Hematopoietic multipotent progenitor cell treated with erythropoietin and hydrocortisone succinate and interleukin-3 and kit ligand, for 6 days (in vitro differentiated cells): Measurements from ENCODE around the gene MAPK4.
A peak's percentile ranks its signal among the peaks of the same experiment; 100 is the strongest.
"Not testable (repeated sequence)": the region's sequence is repeated elsewhere in the genome, so short reads cannot be mapped to it uniquely, and the experiment has no call there.

Source experiments
- DNase-seq: peaks from one replicate; pipeline ENCODE4 v3.0.0-alpha.2; 2015

The MAPK4 gene

DNA sequence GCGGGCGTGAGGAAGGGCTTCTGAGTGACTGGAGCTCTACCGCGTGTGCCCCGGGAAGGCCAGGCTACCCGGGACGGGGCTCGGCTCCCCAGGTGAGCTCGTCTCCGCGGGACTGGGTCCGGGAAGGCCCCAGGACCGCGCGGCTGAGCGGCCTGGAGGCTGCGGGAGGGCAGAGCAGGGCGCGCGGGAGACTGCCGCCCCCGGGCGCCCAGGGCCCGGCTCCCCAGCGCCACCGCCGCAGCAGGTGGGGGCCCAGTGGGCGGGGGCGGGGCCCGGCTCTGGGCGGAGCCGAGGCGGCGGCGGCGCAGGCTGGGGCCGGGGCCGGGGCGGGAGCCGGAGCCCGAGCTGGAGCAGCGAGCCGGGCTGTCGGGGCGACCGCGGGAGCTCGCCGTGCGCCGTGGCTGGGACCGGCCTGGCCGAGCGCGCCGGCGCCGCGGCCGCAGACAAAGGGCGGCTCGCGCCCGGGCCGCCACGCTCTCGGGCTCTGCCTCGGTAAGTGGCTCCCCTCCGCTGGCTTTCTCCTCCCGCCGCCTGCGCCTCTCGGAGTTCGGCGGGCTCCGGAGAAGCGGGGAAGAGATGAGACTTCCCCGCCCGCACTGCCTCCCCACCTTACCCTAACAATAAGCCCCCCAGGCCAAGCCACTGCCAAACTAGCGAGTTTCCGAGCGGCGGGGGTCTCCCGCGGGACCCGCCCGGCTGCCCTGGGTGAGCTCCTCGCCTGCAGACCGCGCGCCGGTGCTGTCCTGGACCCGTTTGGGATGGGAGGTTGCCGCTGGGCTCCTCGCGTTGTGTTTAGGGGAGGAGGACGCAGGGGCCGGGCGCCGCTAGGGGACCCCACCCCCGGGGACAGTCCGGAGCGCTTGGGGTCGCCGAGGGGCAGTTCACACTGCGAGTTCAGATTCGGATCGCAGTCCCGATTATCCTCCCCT lies at the start of gene MAPK4:
MAPK4 (plus strand) TSS at position 336 of the 929 bp plus-strand sequence. CDS start 103,872 bp downstream, outside the sequence.
- peak; percentile 28 for DNase-seq

DNA sequence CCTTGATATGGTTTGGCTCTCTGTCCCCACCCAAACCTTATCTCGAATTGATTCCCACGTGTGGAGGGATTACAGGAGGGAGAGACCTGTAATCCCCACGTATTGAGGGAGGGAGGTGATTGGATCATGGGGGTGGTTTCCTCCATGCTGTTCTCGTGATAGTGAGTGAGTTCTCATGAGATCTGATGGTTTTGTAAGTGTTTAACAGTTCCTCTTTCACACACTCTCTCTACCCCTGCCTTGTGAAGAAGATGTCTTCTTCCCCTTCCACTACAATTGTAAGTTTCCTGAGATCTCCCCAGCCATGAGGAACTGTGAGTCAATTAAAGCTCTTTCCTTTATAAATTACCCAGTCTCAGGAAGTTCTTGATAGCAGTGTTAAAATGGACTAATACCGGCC lies 42.6 kb upstream of the MAPK4 start:
- not testable (repeated sequence) for DNase-seq

DNA sequence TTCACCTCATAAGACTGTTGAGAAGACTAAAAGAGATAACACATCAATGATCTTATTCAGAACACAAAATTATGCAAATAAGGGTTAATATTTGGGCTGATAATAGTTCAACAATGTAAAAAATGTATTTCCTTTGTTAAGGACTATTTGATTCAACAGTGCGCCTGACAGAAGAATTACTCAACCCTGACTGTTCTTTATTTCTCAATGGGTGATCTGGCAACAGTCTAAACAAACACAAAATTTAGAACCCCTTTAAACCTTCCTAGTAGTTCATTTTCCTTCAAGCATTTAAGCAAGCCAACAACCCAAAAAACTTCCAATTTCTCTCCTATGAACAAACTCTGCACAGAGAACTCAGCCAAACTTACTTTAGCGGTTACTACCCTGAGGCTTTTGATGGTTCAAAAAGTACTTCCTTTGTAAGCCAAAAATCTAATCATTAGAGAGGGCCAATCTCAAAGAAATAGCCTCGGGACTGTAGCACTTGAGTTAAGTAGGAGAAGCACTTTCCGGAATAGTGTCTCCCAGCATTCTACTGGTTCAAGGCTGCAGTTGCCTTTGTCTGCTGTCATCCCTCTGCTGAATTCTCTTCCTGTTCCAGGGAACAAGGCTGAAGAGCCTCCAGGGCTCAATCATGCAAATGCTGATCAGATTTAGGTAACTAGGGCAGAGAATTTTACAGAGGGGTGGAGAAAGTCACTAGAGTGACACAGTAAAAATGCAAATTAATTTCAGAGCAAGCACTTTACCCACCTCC lies 40.9 kb upstream of the MAPK4 start:
- DNase-seq: no peak

DNA sequence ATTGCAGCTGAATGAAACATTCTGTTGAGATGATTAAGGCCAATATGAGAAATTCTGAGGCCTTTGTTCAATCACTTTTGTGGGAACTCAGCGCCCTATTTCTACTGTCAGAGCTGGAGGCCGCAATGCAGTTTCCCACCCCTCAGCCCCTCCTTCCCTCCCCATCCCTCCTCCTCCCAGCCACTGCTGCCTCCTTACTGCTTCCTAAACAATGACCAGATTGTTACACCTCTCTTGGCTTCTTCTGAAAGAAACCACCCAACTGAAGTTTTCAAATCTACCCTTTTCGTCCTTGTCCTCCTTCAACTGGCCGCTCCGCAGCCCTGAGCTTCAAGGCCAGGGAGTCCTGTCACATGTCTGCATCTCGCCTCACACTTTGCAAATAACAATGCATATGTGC lies 36.7 kb upstream of the MAPK4 start:
- no peak for DNase-seq

DNA sequence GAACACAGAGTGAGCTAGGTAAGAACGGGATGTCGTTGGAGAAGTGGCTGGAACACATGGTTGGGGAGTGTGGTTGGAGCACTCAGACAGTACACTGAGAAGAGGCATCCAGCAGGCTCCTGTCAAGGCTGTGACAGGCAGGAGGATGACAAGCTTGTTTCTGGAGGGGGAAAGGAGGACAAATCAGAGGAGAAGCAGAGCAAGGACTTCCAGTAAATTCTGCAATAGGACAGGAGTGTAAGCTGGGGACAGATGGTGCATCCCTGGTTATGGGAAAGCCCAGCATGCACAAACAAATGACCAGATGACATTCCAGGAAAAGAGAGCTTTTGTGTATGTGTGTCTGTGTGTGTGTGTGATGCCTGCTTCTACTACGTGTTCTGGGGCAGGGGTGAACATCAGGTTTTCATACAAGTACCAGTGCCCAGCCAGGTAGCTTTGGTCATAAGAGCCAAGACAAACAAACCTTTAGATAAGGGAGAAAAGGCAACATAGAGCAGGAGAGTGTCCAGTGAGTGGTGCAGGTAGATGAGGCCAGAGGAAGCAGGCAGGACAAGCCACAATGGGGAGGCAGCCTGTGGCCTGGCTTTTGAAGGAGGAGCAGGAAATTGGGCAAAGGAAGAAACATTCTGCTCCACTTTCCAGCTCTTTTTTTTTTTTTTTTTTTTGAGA lies 32.1 kb upstream of the MAPK4 start:
- DNase-seq: no peak

DNA sequence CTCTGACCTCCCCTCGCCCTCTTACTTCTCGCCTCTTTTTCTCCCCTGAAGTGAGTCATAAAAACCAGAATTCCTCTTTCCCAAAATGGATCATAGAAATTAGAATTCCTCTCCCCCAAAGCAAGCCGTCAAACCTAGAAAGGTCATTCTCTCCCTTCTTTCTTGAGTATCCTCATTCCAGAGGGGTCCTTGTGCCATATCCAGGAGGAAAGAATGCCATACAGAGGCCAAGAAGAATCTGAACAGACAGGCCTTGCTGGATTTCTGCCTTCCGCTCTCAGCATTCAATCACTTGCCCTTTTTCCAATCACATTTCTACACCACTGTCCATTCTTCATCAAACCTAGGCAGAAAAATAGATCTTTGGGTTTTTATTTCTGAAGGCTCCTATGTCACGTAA lies 31.1 kb upstream of the MAPK4 start:
- no peak for DNase-seq

DNA sequence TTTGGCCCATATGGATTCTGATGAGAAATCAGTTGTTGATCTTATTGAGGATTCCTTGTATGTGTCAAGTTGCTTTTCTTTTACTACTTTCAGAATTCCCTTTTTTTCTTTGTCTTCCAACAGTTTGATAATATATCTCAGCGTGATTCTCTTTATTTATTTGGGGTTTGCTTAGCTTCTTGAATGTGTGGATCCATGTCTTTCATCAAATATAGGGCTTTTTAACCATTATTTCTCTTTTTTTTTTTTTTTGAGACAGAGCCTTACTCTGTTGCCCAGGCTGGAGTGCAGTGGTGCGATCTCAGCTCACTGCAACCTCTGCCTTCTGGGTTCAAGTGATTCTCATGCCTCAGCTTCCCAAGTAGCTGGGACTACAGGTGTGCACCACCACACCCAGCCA lies 26.1 kb upstream of the MAPK4 start:
- DNase-seq: not testable (repeated sequence)

DNA sequence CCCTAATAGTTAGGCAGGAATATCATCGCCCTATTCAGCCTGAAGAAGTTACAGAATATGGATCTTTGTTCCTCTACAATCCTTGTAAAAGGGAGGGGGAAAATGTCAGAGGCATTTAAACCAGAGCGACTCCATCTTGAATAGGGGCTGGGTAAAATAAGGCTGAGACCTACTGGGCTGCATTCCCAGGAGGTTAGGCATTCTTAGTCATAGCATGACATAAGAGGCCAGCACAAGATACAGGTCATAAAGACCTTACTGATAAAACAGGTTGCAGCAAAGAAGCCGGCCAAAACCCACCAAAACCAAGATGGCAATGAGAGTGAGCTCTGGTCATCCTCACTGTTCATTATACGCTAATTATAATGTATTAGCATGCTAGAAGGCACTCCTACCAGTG lies 15.4 kb upstream of the MAPK4 start:
- not testable (repeated sequence) for DNase-seq

DNA sequence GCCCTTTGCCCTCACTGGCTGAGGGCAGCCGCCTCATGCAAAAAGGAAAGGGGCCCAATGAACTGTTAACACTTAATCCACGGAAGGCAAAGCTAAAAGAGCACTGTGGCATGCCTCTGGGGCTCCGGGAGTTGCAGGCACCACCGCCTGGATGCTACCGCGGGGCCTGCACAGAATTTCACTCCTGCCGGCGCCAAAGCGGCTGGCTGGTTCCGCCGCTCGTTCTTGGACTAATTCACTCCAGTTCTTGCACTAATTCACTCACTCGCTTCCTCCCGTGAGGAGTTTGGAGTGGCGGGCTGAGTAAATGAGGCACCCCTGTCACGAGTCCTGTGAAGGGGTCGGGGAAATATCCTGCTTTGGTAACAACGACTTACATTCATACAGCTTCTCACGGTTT lies 14.0 kb upstream of the MAPK4 start:
- no peak for DNase-seq

DNA sequence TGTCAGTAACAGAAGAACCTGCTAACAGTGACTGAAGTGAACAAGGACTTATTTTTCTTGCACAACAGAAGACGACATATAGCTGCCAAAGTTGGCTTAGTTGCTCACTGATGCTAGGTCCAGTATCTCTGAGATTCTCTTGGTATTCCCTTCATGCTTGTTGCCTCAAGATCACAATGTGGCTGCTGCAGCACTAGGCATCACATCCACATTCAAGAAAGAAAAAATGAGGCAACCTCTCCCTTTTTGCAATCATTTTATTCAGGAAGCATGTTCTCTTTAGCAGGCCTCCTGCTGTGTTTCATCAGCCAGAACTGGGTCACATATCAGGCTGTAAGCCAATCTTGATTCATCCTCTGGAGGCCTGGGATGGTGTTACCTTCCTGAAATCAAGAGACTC lies 11.7 kb upstream of the MAPK4 start:
- DNase-seq: no peak

DNA sequence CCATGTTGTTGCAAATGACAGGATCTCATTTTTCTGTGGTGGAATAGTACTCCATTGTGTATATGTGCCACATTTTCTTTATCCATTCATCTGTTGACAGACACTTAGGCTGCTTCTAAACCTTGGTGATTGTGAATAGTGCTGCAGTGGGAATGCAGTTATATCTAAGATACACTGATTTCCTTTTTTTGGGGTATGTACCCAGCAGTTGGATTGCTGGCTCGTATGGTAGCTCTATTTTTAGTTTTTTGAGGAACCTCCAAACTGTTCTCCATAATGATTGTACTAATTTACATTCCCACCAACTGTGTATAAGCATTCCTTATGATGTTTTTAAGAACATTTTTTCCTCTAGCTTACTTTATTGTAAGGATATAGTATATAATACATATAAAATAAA lies 8.2 kb upstream of the MAPK4 start:
- DNase-seq: not testable (repeated sequence)

DNA sequence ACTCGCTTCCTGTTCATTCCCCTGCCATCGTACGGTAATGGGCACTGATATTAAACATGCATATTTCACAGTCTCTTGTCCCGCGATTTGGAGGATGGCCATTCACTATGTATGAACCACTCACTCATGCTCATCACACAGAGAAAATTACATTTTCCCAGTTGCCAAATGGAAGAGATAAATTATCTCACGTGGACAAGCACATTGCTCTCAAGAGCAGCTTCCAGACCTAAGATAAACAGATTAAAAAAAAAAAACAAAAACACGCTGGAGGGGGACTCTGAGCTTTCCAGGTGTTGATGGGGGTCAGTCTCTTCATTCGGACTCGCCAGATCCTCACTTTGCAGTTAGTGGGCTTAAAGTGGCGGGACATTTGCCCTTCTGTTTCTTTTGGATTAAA lies 1.7 kb upstream of the MAPK4 start:
- no peak for DNase-seq

DNA sequence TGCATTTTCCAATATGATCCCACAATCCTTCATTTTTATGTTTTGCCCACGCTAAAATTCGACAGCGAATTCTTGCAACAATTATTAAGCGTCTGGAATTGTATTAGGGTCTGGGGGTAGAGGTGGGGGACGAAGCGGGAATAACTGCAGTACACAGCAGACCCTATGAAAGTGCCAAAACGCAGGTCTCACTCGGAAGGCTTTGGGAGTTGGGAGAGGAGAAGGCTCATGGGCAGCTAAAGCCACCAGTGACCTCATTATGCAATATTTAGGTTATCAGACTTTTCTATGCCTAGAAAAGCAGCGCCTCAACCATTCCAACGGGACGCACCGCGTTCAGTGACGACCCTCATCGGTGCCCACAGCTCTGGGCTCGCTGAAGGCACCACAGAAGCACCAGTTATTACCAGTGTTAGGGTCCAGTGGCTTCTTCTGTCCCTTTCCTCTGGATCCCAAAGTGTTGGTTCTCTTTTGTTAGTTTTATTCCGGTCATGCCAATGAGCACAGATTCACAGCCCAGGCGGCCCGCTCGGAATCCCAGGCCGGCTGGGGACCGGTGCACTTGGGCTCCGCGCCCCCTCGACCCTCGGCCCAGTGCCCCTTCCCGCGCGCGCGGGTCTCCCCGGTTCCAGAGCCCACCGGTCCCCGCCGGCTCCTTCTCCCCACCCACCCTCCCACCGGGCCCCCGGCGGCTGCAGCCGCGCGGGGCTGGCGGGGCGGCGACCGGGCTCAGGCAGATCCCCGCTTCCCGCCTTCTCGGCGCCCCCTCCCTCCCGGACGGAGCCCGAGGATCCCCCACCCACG lies 737 bp upstream of the MAPK4 start:
- no peak for DNase-seq

DNA sequence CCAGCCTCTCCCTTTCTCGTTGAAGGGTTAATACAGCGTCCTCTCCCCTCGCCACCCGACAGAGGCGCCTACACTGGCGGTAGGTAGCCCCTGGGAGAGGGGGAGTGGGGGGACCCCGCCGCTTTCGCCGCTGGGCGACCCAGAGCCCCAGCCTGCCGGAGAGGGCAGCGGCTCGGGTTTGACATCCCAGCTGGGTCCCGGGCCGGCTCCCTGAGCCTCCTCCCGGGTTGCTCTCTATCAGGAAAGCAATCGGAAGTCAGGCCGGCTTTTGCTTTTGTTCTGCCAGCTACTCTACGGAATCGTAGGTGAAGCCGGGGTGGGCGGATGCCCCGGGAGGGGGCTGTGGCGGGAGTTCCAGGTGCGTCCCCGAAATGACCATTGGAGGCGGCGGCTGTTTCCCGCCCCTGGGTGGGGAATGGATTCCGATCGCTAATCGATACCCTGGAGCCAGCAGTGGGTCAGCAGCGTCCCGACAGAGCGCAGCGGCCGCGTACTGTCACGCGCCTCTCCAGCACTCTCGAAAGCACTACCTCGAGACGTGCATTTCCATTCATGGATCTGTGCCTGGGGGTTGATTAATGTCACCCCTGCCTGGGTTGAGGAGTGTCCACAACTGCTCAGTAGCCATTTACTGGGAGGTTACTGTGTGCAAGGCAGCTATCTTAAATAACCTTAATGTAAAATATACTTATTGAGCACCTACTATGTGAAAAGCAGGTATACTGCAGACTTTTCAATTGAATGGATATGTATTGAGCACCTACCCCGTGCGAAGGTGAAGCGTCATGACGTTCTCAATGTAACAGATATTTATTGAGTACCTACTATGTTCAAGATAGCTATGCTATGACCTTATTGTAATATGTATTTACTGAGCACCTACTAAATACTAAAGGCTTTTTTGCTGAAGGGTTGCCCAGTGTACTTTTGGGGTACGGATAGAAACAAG lies 1.1 kb downstream of the MAPK4 start:
- DNase-seq: no peak

DNA sequence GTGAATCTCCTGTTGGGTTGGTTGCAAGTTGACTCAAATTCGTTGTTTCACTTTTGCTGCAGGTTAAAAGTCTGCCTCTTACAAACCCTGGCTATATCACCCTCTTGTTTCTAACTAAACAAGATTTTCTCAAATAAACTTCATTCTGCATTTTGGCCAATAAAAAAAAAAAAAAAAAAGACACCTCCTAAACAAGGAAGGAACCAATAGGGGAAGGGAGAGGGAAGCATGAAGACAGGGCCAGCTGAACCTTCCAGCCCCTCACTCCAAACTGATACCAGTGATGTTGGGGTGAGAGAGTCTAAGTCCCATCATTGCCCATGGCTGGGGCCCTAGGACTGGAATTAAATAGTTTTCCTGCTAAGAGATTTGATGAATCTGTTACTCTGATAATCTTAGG lies 2.4 kb downstream of the MAPK4 start:
- DNase-seq: not testable (repeated sequence)

DNA sequence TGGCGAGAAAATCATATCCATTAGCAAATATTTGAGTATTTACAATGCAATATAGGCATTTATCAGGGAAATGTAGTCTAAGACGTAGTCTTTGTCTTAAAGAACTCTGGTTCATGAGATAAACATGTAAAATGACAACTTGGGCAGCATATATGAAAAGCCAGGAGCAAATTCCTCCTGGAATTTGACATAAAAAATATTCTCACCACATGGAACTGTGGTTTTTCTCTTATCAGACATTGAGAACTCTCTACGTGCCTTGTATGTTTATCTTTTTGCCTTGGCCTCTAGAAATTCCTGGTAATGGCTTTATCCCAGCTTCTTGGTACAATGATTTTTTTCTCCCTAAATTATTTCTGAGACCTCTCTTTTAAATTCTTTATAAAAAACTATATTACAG lies 2.8 kb downstream of the MAPK4 start:
- no peak for DNase-seq

DNA sequence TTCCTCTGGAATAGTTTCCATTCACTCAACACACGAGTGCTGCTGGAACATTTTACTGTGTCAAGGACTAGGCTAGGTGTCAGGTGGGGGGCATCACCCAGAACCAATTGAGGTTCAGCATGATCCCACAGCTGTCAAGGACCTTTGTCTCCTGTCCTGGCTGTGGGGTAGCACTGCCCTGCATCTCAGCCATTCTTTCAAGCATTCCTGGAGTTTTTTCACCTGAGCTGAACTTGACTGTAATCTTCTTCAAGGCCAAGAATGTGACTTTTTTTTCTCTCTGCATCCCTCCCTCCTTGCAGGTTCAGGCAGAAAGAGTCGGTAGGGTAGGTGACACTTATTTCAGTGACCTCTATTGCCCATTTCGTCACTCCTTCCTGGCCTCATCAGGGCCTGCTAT lies 3.5 kb downstream of the MAPK4 start:
- no peak for DNase-seq

DNA sequence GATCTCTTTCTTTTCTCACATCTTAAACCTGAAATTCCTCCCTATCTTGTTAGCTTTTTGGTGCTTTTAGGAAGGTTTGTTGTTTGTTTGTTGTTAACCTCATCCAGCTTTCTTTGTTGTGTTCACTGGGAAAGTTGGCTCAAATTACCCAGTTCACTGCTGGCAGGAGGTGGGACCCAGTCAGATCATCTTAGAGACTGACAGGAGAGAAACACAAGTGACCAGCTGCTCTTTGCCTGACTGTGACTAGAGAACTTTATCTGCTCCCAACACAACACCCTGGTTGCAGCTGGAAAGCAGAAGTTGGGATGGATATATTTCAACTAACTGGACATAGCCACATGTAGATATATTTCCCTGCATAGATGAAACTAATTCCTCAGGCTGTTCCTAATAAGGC lies 10.0 kb downstream of the MAPK4 start:
- no peak for DNase-seq

DNA sequence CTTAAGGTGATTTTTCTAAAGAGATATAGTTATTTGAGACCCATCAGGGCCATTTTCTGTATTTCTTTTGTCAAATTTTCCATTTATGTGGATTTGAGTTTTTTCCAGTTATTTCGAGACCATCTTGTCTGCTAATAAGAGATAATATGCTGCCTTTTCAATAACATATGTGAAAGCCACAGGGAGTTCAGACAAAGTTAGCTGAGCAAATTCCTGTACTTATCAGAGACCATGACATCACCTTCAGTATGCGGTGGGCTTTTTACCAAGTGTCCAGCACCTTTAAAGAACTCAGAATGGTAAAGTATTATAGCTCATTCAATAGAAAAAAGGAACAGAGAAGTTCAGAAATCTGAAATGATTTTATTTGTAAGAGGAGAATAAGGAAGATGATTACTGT lies 11.7 kb downstream of the MAPK4 start:
- DNase-seq: no peak

DNA sequence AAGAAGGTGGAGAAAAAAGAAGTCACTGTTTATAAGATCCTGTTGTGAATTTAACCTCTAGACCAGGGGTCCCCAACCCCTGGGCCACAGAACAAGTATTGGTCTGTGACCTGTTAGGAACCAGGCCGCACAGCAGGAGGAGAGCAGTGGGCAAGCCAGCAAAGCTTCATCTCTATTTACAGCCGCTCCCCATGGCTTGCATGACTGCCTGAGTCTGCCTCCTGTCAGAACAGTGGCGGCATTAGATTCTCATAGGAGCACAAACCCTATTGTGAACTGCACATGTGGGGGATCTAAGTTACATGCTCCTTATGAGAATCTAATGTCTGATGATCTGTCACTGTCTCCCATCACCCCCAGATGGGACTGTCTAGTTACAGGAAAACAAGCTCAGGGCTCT lies 13.3 kb downstream of the MAPK4 start:
- not testable (repeated sequence) for DNase-seq

DNA sequence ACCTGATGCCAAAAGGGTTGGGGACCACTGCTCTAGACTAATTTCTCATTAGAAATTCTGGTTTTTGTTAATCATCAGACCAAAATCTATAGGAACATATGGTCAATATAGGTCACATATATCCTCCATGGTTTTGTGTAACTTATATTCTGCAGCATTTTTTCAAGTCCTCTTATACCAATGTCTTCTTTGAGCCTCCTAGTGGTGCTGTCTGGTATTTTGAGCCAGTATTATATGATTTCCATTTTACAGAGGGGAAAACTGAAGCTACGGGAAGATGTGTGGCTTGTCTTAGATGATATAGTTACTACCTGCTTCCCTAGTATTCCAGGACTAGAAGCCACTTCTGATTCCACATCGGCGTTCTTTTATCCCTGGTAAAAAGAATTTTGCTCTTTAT lies 13.8 kb downstream of the MAPK4 start:
- no peak for DNase-seq

DNA sequence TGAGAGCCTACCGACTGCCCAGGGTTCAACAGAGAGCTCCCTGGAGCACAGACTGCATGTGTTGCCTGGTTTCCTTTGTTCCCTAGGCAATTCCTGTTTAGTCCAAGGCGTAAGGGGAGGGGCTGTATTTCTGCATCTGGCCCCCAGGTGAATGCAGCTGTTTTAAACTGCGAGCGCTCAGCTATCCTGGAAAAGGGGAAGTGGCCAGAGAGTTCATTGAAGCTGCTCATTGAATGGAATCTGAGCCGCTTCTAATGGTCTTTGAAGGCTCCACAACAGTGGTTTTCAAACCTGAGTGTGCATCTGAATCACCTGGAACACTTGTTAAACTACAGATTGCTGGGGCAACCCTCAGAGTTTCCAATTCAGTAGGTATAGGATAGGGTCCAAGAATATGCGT lies 18.1 kb downstream of the MAPK4 start:
- DNase-seq: no peak
